Measurements from ENCODE around the gene SETX. TPM values are rescaled to one million over a fixed set of nuclear protein-coding genes. Genes with fewer than 3 reads are reported as not detected.

Gene SETX
- total and polyA plus RNA-seq, 12 donors, result 16.9 to 35.1 (median 27.4) TPM

DNA sequence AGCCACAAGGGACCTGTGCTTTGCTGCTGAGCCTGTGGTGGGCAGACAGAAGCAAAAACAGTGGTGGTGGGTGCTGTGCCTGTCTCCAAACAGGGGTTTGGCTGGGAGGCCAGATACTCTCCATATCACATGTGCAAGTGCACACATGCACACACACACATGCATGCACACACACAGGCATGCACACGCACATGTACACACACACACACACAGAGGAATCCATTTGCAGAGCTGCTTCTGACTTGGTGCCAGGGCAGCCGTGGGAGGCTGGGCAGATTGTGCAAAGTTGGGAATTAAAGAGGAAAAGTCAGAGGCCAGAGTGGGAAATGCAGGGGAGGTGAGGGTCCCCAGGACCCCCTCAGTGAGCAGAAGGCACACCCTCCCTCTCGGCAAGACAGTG is 121.6 kb downstream of the SETX start:
- 70% methylated on average over 3 of the region's 3 CpGs for WGBS, 2 donors
- ATAC-seq (no peak), DNase-seq (no peak)
- Histone ChIP-seq H3K9me3 (no peaks in the 10 kb centered on the region), H3K36me3 (no peaks in the 10 kb centered on the region), H3K4me3 (no peak overlapping the region), H3K4me1 (peaks cover 0 to 37% (median 6%) of the 10 kb centered on the region in 9 donors), H3K27ac (no peak overlapping the region), H3K27me3 (peaks cover 0 to 25% (median 14%) of the 10 kb centered on the region in 7 donors)
- intact Hi-C loops (cut with DNase I), result loop anchor here in 2 of 10 donors (5.0 to 10.0 kb wide), 4 partner anchors 58 to 458 kb away; no protein-coding TSS in a partner anchor
- TF ChIP-seq, protein P1, sequence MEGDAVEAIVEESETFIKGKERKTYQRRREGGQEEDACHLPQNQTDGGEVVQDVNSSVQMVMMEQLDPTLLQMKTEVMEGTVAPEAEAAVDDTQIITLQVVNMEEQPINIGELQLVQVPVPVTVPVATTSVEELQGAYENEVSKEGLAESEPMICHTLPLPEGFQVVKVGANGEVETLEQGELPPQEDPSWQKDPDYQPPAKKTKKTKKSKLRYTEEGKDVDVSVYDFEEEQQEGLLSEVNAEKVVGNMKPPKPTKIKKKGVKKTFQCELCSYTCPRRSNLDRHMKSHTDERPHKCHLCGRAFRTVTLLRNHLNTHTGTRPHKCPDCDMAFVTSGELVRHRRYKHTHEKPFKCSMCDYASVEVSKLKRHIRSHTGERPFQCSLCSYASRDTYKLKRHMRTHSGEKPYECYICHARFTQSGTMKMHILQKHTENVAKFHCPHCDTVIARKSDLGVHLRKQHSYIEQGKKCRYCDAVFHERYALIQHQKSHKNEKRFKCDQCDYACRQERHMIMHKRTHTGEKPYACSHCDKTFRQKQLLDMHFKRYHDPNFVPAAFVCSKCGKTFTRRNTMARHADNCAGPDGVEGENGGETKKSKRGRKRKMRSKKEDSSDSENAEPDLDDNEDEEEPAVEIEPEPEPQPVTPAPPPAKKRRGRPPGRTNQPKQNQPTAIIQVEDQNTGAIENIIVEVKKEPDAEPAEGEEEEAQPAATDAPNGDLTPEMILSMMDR (IDR thresholded peaks at IDR 0.05), result no peak

DNA sequence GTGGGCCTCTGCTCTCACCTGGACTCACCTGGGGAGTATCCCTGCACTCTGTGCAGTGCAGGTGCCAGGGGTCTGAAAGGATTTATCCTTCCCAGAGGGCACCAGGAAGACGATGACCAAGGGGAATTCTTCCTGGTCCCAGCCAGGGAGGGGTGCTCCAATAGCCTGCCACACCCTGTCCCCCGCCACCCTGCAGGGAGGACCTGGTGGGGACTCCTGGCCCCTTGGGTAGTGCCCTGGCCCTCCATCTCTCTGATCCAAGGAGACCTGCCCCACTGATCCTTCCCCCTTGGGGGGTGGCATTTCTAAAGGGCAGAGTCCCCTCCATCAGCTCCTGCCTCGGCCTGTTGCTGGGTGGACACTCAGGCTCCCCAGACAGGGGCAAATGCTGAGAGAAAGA is 122.3 kb downstream of the SETX start:
- Histone ChIP-seq H3K27ac (no peak overlapping the region), H3K9me3 (no peaks in the 10 kb centered on the region), H3K27me3 (peaks cover 0 to 29% (median 14%) of the 10 kb centered on the region in 7 donors), H3K4me3 (no peak overlapping the region), H3K36me3 (no peaks in the 10 kb centered on the region), H3K4me1 (peaks cover 0 to 30% (median 4%) of the 10 kb centered on the region in 9 donors)
- TF ChIP-seq, protein P1 (IDR thresholded peaks at IDR 0.05), result no peak
- intact Hi-C loops (cut with DNase I), result loop anchor here in 2 of 10 donors (5.0 to 10.0 kb wide), 4 partner anchors 58 to 458 kb away; no protein-coding TSS in a partner anchor
- 57 to 78% methylated on average over 3 of the region's 3 CpGs for WGBS, 2 donors
- ATAC-seq (no peak), DNase-seq (no peak)

DNA sequence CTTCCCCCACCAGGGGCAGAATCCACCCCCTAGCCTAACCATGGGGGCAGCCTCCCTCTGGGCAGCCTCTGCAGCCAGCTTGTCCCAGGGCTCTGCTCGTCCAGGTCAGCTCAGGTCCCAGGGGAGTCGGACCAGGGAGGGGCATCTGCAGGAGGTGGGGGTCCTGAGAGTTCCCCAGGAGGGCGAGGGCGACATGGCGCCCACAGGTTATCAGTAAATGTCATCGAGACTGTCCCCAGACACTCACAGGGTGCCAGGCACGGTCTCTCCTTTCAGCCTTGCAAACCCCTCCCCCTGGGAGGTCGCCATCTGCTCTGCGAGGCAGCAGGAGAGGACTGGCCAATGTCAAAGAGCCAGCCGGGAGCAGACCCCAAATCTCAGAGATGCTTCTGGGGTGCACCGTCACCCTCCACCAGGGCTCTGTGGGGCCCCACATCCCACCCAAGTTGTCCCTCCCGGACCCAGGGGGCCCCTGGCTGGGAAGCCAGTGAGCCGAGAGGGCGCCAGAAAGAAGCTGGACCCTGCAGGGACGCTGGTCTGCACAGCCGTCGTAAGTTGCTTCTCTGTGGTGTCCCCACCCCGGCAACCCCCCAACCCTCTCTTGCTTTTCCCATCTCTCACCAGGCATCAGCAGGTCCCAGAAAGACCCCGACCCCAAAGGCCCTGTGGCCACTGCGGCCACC is 123.6 kb downstream of the SETX start:
- Histone ChIP-seq H3K36me3 (no peaks in the 10 kb centered on the region), H3K27me3 (peaks cover 0 to 27% (median 14%) of the 10 kb centered on the region in 7 donors), H3K4me3 (no peak overlapping the region), H3K4me1 (peaks cover 0 to 17% (median 0%) of the 10 kb centered on the region in 9 donors), H3K9me3 (no peaks in the 10 kb centered on the region), H3K27ac (no peak overlapping the region)
- WGBS, 2 donors, result 55 to 59% methylated on average over 20 of the region's 20 CpGs
- DNase-seq, result no peak
- ATAC-seq, result no peak
- intact Hi-C loops (cut with DNase I), result loop anchor here in 2 of 10 donors (5.0 to 10.0 kb wide), 4 partner anchors 56 to 456 kb away; no protein-coding TSS in a partner anchor
- TF ChIP-seq, protein P1 (IDR thresholded peaks at IDR 0.05), result no peak

DNA sequence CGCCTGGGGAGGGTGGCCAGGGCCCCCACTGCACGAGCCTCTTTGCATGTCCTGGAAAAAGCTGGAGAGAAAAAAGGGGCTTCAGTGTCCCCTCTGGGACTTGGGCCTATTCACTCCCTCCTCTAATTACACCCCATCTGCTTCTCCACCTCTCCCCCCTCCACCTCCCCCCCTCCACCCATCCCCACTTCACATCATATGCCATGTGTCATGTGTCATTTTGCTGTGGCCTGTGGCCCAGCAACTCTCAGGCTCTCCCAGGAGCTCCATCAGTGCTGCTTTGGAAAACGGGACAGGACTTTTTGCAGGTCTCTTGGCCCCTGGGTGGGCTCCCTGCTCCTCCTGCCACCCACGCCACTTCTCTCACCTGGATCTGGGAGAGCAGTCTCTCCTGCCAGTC is 124.2 kb downstream of the SETX start:
- H3K4me1 ChIP-seq, result peaks cover 0 to 16% (median 0%) of the 10 kb centered on the region in 9 donors
- no peaks in the 10 kb centered on the region for H3K9me3 ChIP-seq
- H3K27me3 ChIP-seq, result peaks cover 0 to 21% (median 14%) of the 10 kb centered on the region in 7 donors
- no peaks in the 10 kb centered on the region for H3K36me3 ChIP-seq
- intact Hi-C loops (cut with DNase I), result loop anchor here in 2 of 10 donors (5.0 to 10.0 kb wide), 4 partner anchors 56 to 456 kb away; no protein-coding TSS in a partner anchor
- H3K27ac ChIP-seq, result no peak overlapping the region
- DNase-seq, result no peak
- H3K4me3 ChIP-seq, result no peak overlapping the region
- ATAC-seq, result no peak
- WGBS, 2 donors, result 74 to 78% methylated on average over 4 of the region's 4 CpGs
- TF ChIP-seq, protein P1 (IDR thresholded peaks at IDR 0.05), result no peak
